B cell (primary cell): Measurements from ENCODE around the gene SPPL3. TPM values are rescaled to one million over a fixed set of nuclear protein-coding genes. Genes with fewer than 3 reads are reported as not detected.

Experiments used
- ATAC-seq: fragments of 200-7000 bp; cut with Tn5 transposase; one replicate; pipeline ENCODE4 v1.10.0; 2021; ENCODE audit warnings: low read depth, mild to moderate bottlenecking, moderate number of reproducible peaks, moderate library complexity
- CTCF ChIA-PET: fragments of 350-600 bp; sonication (Branson Sonifier 250); formaldehyde crosslinking; loops from one replicate; lab custom pipeline; 2021; ENCODE audit warnings: antibody characterized with exemption, inconsistent platforms; lab: Charles Lee
- POLR2A ChIA-PET: fragments of 350-600 bp; sonication (Branson Sonifier 250); formaldehyde crosslinking; loops from one replicate; lab custom pipeline; 2021; ENCODE audit warnings: antibody characterized with exemption; lab: Charles Lee
- DNase-seq: peaks from one replicate; pipeline ENCODE4 v3.0.0; 2013
- H2AFZ ChIP-seq: 2 replicates; pipeline ENCODE4 v1.6.1; 2012; ENCODE audit warnings: mild to moderate bottlenecking, low read depth, low read length; ENCODE audit not compliant: insufficient read depth, poor library complexity, severe bottlenecking
- H3K27ac ChIP-seq, 2 donors: 1 replicate in 1 of 2; 2 replicates in 1 of 2; pipeline ENCODE4 v1.5.1; 2012 to 2013; ENCODE audit warnings: low read length in 2 of 2, mild to moderate bottlenecking in 2 of 2, moderate library complexity in 1 of 2
- H3K27me3 ChIP-seq, 4 experiments: fragments of 200-600 bp in 1 of 4; sonication (generic) in 1 of 4; replicated peaks in 1 of 4; 1 replicate in 2 of 4; 2 replicates in 2 of 4; pipeline versions ENCODE4 v1.6.1 to v1.7.0; 2013 to 2016; ENCODE audit warnings: low read length in 3 of 4, mild to moderate bottlenecking in 2 of 4, mixed read lengths in 1 of 4, moderate library complexity in 1 of 4; ENCODE audit not compliant: insufficient read depth in 4 of 4, control insufficient read depth in 3 of 4; ENCODE audit errors: control extremely low read depth in 1 of 4
- H3K36me3 ChIP-seq, 2 experiments: replicated peaks in 1 of 2; 1 replicate in 1 of 2; 2 replicates in 1 of 2; pipeline versions ENCODE4 v1.6.1 to v1.7.1; 2013; ENCODE audit warnings: low read length in 1 of 2; ENCODE audit not compliant: insufficient read depth in 2 of 2, control insufficient read depth in 1 of 2; ENCODE audit errors: control extremely low read depth in 1 of 2, extremely low read depth in 1 of 2
- H3K4me1 ChIP-seq, 2 donors: fragments of 200-600 bp in 1 of 2; sonication (generic) in 1 of 2; 1 replicate in 1 of 2; 2 replicates in 1 of 2; pipeline versions ENCODE4 v1.5.1 to v1.6.1; 2013 to 2017; ENCODE audit warnings: low read length in 2 of 2; ENCODE audit not compliant: control insufficient read depth in 2 of 2, insufficient read depth in 2 of 2
- H3K4me2 ChIP-seq: replicated peaks from 2 replicates; pipeline ENCODE3; 2012; ENCODE audit warnings: mild to moderate bottlenecking, low read depth, low read length; ENCODE audit not compliant: poor library complexity, severe bottlenecking
- H3K4me3 ChIP-seq, 5 experiments: fragments of 200-600 bp in 1 of 5; sonication (generic) in 1 of 5; 1 replicate in 3 of 5; 2 replicates in 2 of 5; pipeline versions ENCODE4 v1.5.1 to v1.7.0; 2011 to 2016; ENCODE audit warnings: low read length in 4 of 5, mild to moderate bottlenecking in 4 of 5, low read depth in 2 of 5, control low read depth in 1 of 5, moderate library complexity in 1 of 5; ENCODE audit not compliant: insufficient read depth in 1 of 5; ENCODE audit errors: control extremely low read depth in 1 of 5, extremely low read depth in 1 of 5
- H3K79me2 ChIP-seq: fragments of 200-600 bp; sonication (generic); one replicate; pipeline ENCODE4 v1.6.0; 2016; ENCODE audit warnings: low read length; ENCODE audit not compliant: control insufficient read depth, insufficient read depth
- H3K9ac ChIP-seq: fragments of 200-600 bp; sonication (generic); 2 replicates; pipeline ENCODE4 v1.6.1; 2017; ENCODE audit warnings: mild to moderate bottlenecking, low read length, moderate library complexity
- H3K9me3 ChIP-seq, 3 donors: one replicate each; pipeline versions ENCODE4 v1.6.1 to v1.7.1; 2013; ENCODE audit warnings: low read length in 2 of 3; ENCODE audit not compliant: control insufficient read depth in 2 of 3, insufficient read depth in 1 of 3; ENCODE audit errors: control extremely low read depth in 1 of 3
- H4K20me1 ChIP-seq: 2 replicates; pipeline ENCODE4 v1.6.0; 2012; ENCODE audit warnings: mild to moderate bottlenecking, low read length; ENCODE audit not compliant: insufficient read depth, control insufficient read depth, poor library complexity, severe bottlenecking
- H3K27ac Mint-ChIP-seq: one replicate; pipeline ENCODE4 v1.8.0; 2021; ENCODE audit warnings: mixed read lengths
- H3K27me3 Mint-ChIP-seq: one replicate; pipeline ENCODE4 v1.8.0; 2021; ENCODE audit warnings: mixed read lengths
- H3K4me1 Mint-ChIP-seq: one replicate; pipeline ENCODE4 v1.8.0; 2021; ENCODE audit warnings: mixed read lengths
- H3K4me3 Mint-ChIP-seq: one replicate; pipeline ENCODE4 v1.8.0; 2021; ENCODE audit warnings: mixed read lengths
- H3K9me3 Mint-ChIP-seq: one replicate; pipeline ENCODE4 v1.8.0; 2022; ENCODE audit warnings: mixed read lengths; ENCODE audit not compliant: insufficient read depth
- CTCF ChIP-seq: fragments of 200-600 bp; IDR thresholded peaks from one replicate; pipeline ENCODE4 v1.8.0; 2022; ENCODE audit warnings: antibody characterized with exemption, mild to moderate bottlenecking
- EZH2 ChIP-seq: IDR thresholded peaks from 2 replicates; pipeline ENCODE4 v1.6.1; 2012; ENCODE audit warnings: borderline replicate concordance, low read depth, mild to moderate bottlenecking, moderate library complexity, low read length; ENCODE audit not compliant: insufficient read depth, poor library complexity, severe bottlenecking
- WGBS: methylation state at CpG from one replicate; pipeline ENCODE4 v1.1.5; 2013; ENCODE audit warnings: missing lambda C conversion rate; ENCODE audit not compliant: insufficient coverage; 5-methylcytosine and 5-hydroxymethylcytosine counted together
- intact Hi-C: fragments of 100-400 bp; cut with micrococcal nuclease; formaldehyde crosslinking; loops from one replicate; pipeline ENCODE4 v1.10.0; 2022
- polyA plus RNA-seq: library from polyadenylated mRNA; depleted of rRNA; stranded (reverse); fragments of >200 nt; gene quantifications from 2 replicates; pipeline ENCODE4 v1.2.3, GENCODE V29; 2012
- total RNA-seq, 2 donors: library from RNA; stranded (reverse); fragments of 120-200 nt in 1 of 2; gene quantifications; 1 replicate in 1 of 2; 2 replicates in 1 of 2; pipeline versions ENCODE4 v1.2.3 to v1.2.4, GENCODE V29; 2013 to 2022

Gene SPPL3
- total and polyA plus RNA-seq, 2 donors (not counting 1 experiment from before 2014, with no cell fraction given), result 12.3 to 43.6 TPM

GRCh38 chr12:120940799-120941198 is 36.6 kb upstream of the SPPL3 start:
- intact Hi-C loops, result loop anchor here (5.0 kb wide), 1 partner anchor 172 kb away; no protein-coding TSS in a partner anchor

GRCh38 chr12:120940006-120940405 is 35.8 kb upstream of the SPPL3 start:
- H3K9me3 ChIP-seq, result no peaks in the 10 kb centered on the region
- Mint-ChIP-seq H3K27me3 (peaks cover 16% of the 10 kb centered on the region), H3K9me3 (no peaks in the 10 kb centered on the region), H3K27ac (no peak overlapping the region), H3K4me1 (no peaks in the 10 kb centered on the region), H3K4me3 (no peak overlapping the region)
- intact Hi-C loops, result loop anchor here (5.0 kb wide), 1 partner anchor 172 kb away; no protein-coding TSS in a partner anchor
- no peak overlapping the region for H3K27ac ChIP-seq
- H3K4me2 ChIP-seq, result no peak overlapping the region
- no peak overlapping the region for H3K9ac ChIP-seq
- H3K36me3 ChIP-seq, result no peaks in the 10 kb centered on the region
- peaks cover 0 to 6% (median 2%) of the 10 kb centered on the region in 4 experiments for H3K27me3 ChIP-seq
- POLR2A ChIA-PET, result no interaction called here
- CTCF ChIA-PET, result no interaction called here
- no peak overlapping the region for H3K4me3 ChIP-seq
- H3K79me2 ChIP-seq, result no peaks in the 10 kb centered on the region
- 70% methylated on average over 1 of the region's 5 CpGs for WGBS
- H4K20me1 ChIP-seq, result no peaks in the 10 kb centered on the region
- TF ChIP-seq EZH2 (no peak), CTCF (no peak)
- ATAC-seq, result no peak
- no peaks in the 10 kb centered on the region for H3K4me1 ChIP-seq
- H2AFZ ChIP-seq, result no peak overlapping the region
- no peak for DNase-seq

More at GRCh38 chr12:120940799-120941198, 36.6 kb upstream of the SPPL3 start:
- Histone ChIP-seq H3K4me3 (no peak overlapping the region), H3K27ac (no peak overlapping the region), H3K79me2 (no peaks in the 10 kb centered on the region), H3K9ac (no peak overlapping the region), H3K9me3 (no peaks in the 10 kb centered on the region), H3K4me2 (no peak overlapping the region), H3K27me3 (peaks cover 0 to 6% (median 2%) of the 10 kb centered on the region in 4 experiments), H4K20me1 (no peaks in the 10 kb centered on the region), H2AFZ (no peak overlapping the region), H3K36me3 (no peaks in the 10 kb centered on the region), H3K4me1 (no peaks in the 10 kb centered on the region)
- ChIA-PET CTCF (no interaction called here), POLR2A (no interaction called here)
- no peak overlapping the region for H3K4me3 Mint-ChIP-seq
- H3K9me3 Mint-ChIP-seq, result no peaks in the 10 kb centered on the region
- no peaks in the 10 kb centered on the region for H3K4me1 Mint-ChIP-seq
- H3K27me3 Mint-ChIP-seq, result peaks cover 16% of the 10 kb centered on the region
- no peak for TF ChIP-seq EZH2
- TF ChIP-seq CTCF, result no peak
- ATAC-seq (no peak), DNase-seq (no peak)
- no peak overlapping the region for H3K27ac Mint-ChIP-seq
- WGBS, result 90% methylated on average over 3 of the region's 5 CpGs
